Duodenal mucosa (tissue), 2 donors: ENCODE measurements around the gene SPATA31C2.
"Not testable (repeated sequence)": the region's sequence is repeated elsewhere in the genome, so short reads cannot be mapped to it uniquely, and the experiment has no call there.

Source experiments
- H3K27ac ChIP-seq: one replicate; pipeline ENCODE4 v1.7.0; 2013; ENCODE audit warnings: low read depth, low read length
- H3K27me3 ChIP-seq, 2 donors: one replicate each; pipeline ENCODE4 v1.7.0; 2013; ENCODE audit warnings: low read length in 2 of 2, control low read depth in 1 of 2; ENCODE audit not compliant: insufficient read depth in 2 of 2, control insufficient read depth in 1 of 2
- H3K36me3 ChIP-seq, 2 donors: one replicate each; pipeline ENCODE4 v1.7.0; 2013; ENCODE audit warnings: low read length in 2 of 2, control low read depth in 1 of 2; ENCODE audit not compliant: insufficient read depth in 2 of 2, control insufficient read depth in 1 of 2
- H3K4me1 ChIP-seq, 2 donors: one replicate each; pipeline ENCODE4 v1.7.0; 2013; ENCODE audit warnings: low read length in 2 of 2, control low read depth in 1 of 2; ENCODE audit not compliant: insufficient read depth in 2 of 2, control insufficient read depth in 1 of 2
- H3K4me3 ChIP-seq, 2 donors: one replicate each; pipeline ENCODE4 v1.7.0; 2013; ENCODE audit warnings: low read length in 2 of 2, low read depth in 1 of 2
- H3K9ac ChIP-seq, 2 donors: one replicate each; pipeline ENCODE4 v1.7.0; 2013; ENCODE audit warnings: low read length in 2 of 2, low read depth in 1 of 2
- H3K9me3 ChIP-seq, 2 donors: one replicate each; pipeline ENCODE4 v1.7.0; 2013; ENCODE audit warnings: low read length in 2 of 2, control low read depth in 1 of 2; ENCODE audit not compliant: control insufficient read depth in 1 of 2

The SPATA31C2 gene

GRCh38 chr9:88138375-88138774 lies at the start of gene SPATA31C2:
Gene SPATA31C2, minus strand, starts transcription at chr9:88138475. Its CDS starts 29 bp downstream, at chr9:88138446.
- not testable (repeated sequence) for H3K27ac ChIP-seq, H3K36me3 ChIP-seq, H3K27me3 ChIP-seq, H3K4me3 ChIP-seq, H3K4me1 ChIP-seq, H3K9ac ChIP-seq, H3K9me3 ChIP-seq

GRCh38 chr9:88187631-88188030 lies 49.4 kb upstream of the SPATA31C2 start:
- Histone ChIP-seq H3K4me3 (no peak overlapping the region), H3K27ac (no peak overlapping the region), H3K9me3 (no peaks in the 10 kb centered on the region), H3K9ac (no peak overlapping the region), H3K27me3 (no peaks in the 10 kb centered on the region), H3K4me1 (no peaks in the 10 kb centered on the region), H3K36me3 (no peaks in the 10 kb centered on the region)

GRCh38 chr9:88186495-88187110 lies 48.3 kb upstream of the SPATA31C2 start:
- no peaks in the 10 kb centered on the region for H3K27me3 ChIP-seq
- no peaks in the 10 kb centered on the region for H3K9me3 ChIP-seq
- H3K27ac ChIP-seq, result no peak overlapping the region
- no peaks in the 10 kb centered on the region for H3K4me1 ChIP-seq
- no peaks in the 10 kb centered on the region for H3K36me3 ChIP-seq
- no peak overlapping the region for H3K4me3 ChIP-seq
- no peak overlapping the region for H3K9ac ChIP-seq

DNA sequence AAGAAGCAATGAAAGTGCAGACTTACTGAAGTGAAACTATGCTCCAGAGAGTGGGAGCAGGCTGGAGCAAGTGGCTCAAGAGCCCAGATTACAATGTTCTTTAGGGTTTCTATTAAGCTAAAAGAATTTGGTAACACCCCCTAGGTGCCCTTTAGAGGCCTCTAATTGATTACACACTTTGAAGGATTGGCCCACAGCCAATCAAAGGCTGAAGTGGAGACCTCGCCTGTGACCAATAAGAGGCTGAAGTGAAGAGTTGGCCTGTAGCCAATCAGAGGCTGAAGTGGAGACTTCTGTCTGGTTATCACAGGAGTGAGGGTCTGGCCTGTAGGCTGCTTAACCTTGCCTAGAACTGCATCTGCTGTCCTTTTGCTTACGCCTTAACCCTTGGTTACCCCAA lies 46.7 kb upstream of the SPATA31C2 start:
- H3K9me3 ChIP-seq, result no peaks in the 10 kb centered on the region
- no peak overlapping the region for H3K9ac ChIP-seq
- no peak overlapping the region for H3K27ac ChIP-seq
- H3K4me1 ChIP-seq, result no peaks in the 10 kb centered on the region
- H3K27me3 ChIP-seq, result no peaks in the 10 kb centered on the region
- H3K4me3 ChIP-seq, result no peak overlapping the region
- H3K36me3 ChIP-seq, result no peaks in the 10 kb centered on the region

GRCh38 chr9:88183798-88184495 lies 45.7 kb upstream of the SPATA31C2 start:
- Histone ChIP-seq H3K4me1 (peaks cover 0 to 3% of the 10 kb centered on the region in 2 donors), H3K4me3 (no peak overlapping the region), H3K27me3 (no peaks in the 10 kb centered on the region), H3K9me3 (no peaks in the 10 kb centered on the region), H3K9ac (no peak overlapping the region), H3K27ac (no peak overlapping the region), H3K36me3 (no peaks in the 10 kb centered on the region)

- Histone ChIP-seq H3K27ac (no peak overlapping the region), H3K4me3 (no peak overlapping the region), H3K27me3 (no peaks in the 10 kb centered on the region), H3K9me3 (no peaks in the 10 kb centered on the region), H3K4me1 (peaks cover 0 to 6% of the 10 kb centered on the region in 2 donors), H3K9ac (no peak overlapping the region), H3K36me3 (no peaks in the 10 kb centered on the region)
Measured at GRCh38 chr9:88182501-88182900, 44.2 kb upstream of the SPATA31C2 start.

- Histone ChIP-seq H3K36me3 (no peaks in the 10 kb centered on the region), H3K4me1 (peaks cover 0 to 6% of the 10 kb centered on the region in 2 donors), H3K27me3 (no peaks in the 10 kb centered on the region), H3K9me3 (no peaks in the 10 kb centered on the region), H3K27ac (no peak overlapping the region), H3K4me3 (no peak overlapping the region), H3K9ac (no peak overlapping the region)
Measured at GRCh38 chr9:88180081-88180765, 41.9 kb upstream of the SPATA31C2 start.

DNA sequence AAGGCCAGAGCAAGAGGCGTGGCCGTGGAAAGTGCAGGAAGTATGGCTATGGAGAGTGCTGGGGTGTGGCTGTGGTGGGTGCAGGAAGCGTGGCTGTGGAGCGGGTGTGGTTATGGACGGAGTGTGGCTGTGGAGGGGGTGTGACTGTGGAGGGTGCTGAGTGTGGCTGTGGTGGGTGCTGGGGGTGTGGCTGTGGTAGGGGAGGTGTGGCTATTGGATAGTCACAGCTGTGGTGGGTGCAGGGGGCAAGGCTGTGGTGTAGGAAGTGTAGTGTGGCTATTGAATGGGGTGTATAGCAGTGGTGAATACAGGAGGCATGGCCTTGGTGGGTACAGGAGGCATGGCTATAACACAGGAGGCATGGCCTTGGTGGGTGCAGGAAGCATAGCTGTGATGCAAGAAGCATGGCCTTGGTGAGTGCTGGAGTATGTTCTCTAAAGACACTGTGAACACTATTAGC lies 40.8 kb upstream of the SPATA31C2 start:
- no peaks in the 10 kb centered on the region for H3K9me3 ChIP-seq
- no peak overlapping the region for H3K9ac ChIP-seq
- H3K4me1 ChIP-seq, result peaks cover 0 to 6% of the 10 kb centered on the region in 2 donors
- no peak overlapping the region for H3K27ac ChIP-seq
- H3K4me3 ChIP-seq, result no peak overlapping the region
- H3K36me3 ChIP-seq, result no peaks in the 10 kb centered on the region
- H3K27me3 ChIP-seq, result no peaks in the 10 kb centered on the region

DNA sequence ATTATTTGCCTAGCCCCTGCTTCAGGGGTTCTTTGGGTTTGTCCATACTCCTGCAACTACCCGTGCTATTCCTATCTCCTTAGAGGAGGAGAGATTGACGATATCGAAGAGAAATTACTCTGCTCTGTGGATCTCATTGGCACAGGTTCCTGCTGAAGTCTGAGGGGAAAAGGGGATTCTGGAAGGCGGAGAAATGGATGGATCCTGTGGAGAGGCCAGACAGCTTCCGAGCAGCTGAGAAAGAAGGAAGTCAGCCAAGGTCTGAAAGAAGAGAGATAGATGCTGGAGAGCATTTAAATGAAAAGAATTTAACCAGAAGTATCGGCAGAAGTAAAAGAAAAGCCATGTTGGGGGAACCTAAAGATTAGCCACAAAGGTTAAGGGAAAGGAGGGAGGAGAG lies 40.4 kb upstream of the SPATA31C2 start:
- no peaks in the 10 kb centered on the region for H3K36me3 ChIP-seq
- H3K9ac ChIP-seq, result no peak overlapping the region
- peaks cover 0 to 6% of the 10 kb centered on the region in 2 donors for H3K4me1 ChIP-seq
- H3K4me3 ChIP-seq, result no peak overlapping the region
- no peak overlapping the region for H3K27ac ChIP-seq
- no peaks in the 10 kb centered on the region for H3K9me3 ChIP-seq
- H3K27me3 ChIP-seq, result no peaks in the 10 kb centered on the region

GRCh38 chr9:88177371-88177770 lies 39.1 kb upstream of the SPATA31C2 start:
- H3K4me3 ChIP-seq, result no peak overlapping the region
- peaks cover 0 to 6% of the 10 kb centered on the region in 2 donors for H3K4me1 ChIP-seq
- no peaks in the 10 kb centered on the region for H3K36me3 ChIP-seq
- no peaks in the 10 kb centered on the region for H3K9me3 ChIP-seq
- H3K27me3 ChIP-seq, result no peaks in the 10 kb centered on the region
- H3K27ac ChIP-seq, result no peak overlapping the region
- no peak overlapping the region for H3K9ac ChIP-seq
